GM21381 (cell line): ENCODE measurements around the gene LMOD1.
"Not testable (repeated sequence)": the region's sequence is repeated elsewhere in the genome, so short reads cannot be mapped to it uniquely, and the experiment has no call there.

Experiments
- ATAC-seq: cut with Tn5 transposase; IDR thresholded peaks from one replicate; pipeline ENCODE4 v1.9.1; 2021; ENCODE audit warnings: mild to moderate bottlenecking, moderate library complexity; ENCODE audit not compliant: unreplicated experiment

LMOD1 gene

GRCh38 chr1:201877877-201878401 is 68.4 kb downstream of the LMOD1 start:
- no peak for ATAC-seq

- no peak for ATAC-seq
These were observed 70.1 kb downstream of the LMOD1 start for GRCh38 chr1:201876148-201876818.

- no peak for ATAC-seq
These were observed 71.7 kb downstream of the LMOD1 start for GRCh38 chr1:201874672-201875071.

GRCh38 chr1:201870397-201870796 is 76.0 kb downstream of the LMOD1 start:
- ATAC-seq = no peak

DNA sequence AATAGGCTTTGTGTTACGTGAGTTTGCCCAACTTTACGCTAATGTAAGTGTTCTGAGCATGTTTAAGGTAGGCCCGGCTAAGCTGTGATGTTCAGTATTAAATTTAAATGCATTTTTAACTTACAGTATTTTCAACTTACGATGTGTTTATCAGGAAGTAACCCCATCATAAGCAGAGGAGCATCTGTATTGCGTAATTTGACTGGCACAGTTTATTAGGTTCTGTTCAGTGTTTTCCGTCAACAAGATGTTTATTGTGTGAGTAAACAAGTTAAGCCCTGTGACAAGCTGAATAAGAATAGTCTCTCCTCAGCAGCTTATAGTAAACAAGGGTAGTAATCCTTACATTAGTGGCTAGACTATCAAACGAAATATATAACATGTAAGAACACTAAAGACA is 84.9 kb downstream of the LMOD1 start:
- ATAC-seq = no peak

DNA sequence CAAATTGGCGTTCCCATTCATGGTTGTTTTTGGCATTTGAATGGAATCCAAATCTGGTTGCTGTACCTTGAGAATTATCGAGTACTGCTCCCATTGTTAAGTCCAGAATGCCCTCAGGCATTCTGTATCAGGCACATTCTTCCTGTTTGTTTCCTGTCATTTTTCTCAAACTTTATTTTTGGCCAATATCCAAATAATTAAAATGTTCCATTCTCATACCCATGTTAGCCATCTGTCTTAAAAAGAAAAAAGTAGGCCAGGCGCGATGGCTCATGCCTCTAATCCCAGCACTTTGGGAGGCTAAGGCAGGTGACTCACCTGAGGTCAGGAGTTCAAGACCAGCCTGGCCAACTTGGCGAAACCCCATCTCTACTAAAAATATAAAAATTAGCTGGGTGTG is 86.9 kb downstream of the LMOD1 start:
- ATAC-seq = no peak

- not testable (repeated sequence) for ATAC-seq
These were observed 89.6 kb downstream of the LMOD1 start for GRCh38 chr1:201856722-201857121.

GRCh38 chr1:201851949-201852348 is 94.4 kb downstream of the LMOD1 start:
- ATAC-seq = no peak

DNA sequence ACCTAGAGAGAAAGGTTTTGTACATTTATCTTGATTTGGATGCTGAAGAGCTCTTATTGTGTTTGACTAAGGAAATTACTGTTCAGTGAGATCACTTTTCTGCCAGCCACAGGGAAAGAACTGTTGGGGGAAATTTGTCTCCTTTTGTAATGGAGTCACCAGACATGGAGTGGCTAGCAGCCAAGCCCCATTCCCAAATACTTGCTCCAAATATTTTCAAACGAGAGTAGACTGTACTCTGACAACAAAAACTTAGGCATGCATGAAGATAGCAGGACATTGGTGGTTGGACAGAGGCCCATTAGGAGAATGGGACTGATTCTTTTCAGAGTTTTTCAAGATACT is 96.3 kb downstream of the LMOD1 start:
- no peak for ATAC-seq

DNA sequence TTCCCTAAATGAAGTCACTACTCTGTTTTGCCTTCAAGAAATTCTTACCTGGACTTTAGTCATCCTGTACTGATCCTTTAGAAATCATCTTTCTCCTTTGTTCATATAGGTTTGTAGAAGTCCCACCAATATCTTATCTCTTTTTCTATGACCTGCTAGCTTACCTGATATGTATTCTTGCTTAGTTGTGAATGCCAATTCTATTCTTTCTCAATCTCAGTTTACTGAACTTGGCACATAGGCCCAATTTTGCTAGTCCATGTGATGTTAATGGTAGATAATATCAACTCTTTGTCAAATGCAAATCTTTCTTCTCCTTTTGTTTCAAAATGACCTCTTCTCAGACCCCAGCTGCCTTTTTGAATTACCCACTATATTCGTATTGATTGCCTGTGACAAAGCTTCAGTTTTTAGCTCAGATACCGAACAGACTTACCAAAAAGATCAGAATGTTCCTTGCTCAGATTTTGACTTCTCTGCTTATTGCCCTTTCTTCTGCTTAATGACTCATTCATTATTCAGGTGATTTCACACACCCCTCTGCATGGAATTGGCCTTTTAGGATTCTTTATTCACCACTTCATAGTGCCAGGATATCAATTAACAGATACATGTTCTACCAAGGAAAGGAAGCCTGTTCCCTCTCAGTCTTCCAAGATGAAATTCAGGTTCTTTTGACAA is 96.8 kb downstream of the LMOD1 start:
- ATAC-seq = no peak

DNA sequence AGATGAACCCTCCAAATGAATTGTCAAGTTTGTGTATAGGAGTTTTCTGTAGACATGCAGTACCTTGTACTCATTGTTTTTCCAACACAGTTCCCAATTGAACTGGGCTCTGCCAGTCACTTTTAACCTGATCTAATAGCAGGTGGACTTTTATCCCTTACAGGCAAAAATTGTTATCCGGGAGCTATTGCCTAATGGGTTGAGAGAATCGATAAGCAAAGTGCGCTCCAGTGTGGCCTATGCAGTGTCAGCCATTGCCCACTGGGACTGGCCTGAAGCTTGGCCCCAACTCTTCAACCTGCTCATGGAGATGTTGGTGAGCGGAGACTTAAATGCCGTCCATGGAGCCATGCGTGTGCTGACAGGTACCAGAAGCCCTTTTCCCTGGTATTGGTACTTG is 98.1 kb downstream of the LMOD1 start:
- ATAC-seq = no peak

DNA sequence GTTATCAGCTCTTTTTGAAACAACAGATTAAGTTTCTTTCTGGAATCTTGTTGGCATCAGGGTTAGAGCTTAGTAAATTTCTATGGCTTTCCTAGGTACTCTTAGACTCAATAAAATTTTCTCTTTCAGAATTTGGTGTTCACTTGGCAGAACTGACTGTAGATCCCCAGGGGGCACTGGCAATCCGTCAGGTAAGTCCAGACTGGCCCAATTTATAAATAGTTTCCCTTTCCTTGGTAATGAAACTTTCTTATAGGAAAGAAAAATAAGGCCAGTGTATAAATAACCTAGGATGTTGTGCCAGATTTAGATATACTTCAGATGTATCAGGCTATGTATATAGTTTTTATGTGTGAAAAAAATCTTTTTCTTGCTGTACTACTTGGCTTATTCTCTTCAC is 99.2 kb downstream of the LMOD1 start:
- no peak for ATAC-seq
